Measurements from ENCODE around the gene INPPL1.

INPPL1 gene

DNA sequence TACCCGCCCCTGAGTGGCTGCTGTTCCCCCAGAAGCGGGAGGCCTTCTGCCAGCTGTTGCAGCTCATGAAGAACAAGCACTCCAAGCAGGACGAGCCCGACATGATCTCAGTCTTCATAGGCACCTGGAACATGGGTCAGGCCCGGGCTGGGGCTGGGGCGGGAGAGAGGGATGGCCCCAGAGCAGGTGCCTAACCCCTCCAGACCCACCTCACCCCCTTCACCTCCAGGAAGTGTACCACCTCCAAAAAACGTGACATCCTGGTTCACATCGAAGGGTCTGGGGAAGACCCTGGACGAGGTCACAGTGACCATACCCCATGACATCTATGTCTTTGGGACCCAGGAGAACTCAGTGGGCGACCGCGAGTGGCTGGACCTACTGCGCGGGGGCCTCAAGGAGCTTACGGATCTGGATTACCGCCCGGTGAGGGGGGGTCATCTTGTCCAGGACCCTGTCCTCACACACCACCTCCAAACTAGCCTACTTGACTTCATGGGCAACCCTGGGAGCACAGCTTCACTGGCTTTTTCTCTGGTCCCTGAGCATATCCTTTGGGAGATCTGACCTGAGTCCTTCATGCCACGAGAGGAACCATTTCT is 6.3 kb downstream of the INPPL1 start:
- no peak for DNase-seq

DNA sequence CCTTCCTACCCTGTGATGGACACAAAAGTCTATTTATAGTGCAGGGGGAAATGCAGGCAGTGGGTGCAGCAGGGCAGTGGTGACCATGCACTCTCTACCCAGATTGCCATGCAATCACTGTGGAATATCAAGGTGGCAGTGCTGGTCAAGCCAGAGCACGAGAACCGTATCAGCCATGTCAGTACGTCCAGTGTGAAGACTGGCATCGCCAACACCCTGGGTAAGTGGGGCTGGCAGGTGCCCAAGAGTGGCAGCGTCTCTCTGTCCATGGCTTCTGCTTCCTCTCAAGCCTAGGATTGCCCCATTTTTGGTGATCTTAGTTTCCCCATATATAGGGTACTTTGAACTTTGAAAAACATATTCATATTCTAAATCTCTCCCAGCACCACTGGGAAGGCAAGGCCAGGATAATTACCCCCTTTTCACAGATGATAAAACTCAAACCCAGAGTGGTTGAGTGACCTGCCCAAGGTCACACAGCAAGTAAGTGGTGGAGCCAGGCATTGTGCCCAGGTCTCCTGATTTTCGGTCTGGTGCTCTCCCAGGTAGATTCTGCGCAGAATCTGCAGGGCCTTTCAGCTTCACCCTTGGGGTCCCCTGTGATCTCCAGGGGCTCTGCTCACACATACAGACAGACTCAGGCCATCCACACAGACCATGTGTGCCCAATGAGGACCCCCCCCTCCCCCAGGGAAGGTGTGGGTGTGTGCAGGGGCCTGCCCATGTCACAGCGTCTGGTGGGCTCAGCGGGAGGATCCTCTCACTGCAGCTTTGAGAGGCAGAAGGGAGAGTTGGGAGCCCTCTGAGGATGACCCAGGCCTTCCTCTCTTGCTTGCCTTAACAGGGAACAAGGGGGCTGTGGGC is 7.1 kb downstream of the INPPL1 start:
- DNase-seq: no peak

DNA sequence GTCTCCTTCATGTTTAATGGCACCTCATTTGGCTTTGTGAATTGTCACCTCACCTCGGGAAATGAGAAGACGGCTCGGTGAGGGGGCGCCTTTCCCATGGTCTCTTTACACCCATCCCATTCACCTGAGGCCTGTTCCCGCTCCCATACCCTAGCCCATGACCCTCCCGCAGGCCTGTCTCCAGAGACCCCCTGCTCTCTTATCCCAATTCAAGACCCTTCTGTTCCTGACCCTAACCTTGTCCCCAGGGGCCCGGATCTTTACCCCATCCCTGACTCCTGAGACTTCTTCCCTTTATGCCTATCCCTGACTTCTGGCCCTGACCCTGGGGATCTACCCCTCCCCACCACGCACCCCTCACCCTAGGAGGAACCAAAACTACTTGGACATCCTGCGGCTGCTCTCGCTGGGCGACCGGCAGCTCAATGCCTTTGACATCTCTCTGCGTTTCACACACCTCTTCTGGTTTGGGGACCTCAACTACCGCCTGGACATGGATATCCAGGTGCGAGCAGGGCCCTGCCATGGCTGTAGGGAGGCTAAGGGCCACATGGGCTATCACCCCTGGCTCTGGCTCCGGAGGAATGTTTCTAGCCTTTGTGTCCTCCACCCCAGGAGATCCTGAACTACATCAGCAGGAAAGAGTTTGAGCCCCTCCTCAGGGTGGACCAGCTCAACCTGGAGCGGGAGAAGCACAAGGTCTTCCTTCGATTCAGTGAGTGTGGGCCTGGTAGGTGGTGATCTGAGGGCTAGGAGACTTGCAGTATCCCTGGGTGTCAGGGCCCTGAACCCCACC is 7.9 kb downstream of the INPPL1 start:
- DNase-seq: no peak

DNA sequence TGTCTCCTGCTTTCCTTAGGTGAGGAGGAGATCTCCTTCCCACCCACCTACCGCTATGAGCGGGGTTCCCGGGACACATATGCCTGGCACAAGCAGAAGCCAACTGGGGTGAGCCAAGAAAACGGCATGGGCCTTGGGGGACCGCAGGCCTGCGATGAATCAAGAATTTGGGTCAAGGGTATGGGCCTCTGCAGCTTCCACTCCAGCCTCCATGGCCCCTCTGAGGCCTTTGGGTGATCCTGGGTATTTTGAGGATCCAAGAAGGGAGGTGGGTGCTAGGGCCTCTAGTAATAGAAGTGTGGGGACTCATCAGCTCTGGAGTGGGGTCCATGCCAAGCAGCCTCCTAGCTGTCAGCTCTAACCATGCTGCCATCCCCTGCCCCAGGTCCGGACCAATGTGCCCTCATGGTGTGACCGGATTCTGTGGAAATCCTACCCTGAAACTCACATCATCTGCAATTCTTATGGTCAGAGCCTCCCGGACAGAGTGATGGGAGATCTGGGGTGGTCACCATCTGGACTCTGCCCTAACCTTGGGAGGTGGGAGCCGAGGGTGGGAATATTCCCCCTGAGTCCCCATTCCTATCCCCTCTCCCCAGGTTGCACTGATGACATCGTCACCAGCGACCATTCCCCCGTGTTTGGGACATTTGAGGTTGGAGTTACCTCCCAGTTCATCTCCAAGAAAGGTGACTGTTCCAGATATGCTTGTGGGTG is 8.6 kb downstream of the INPPL1 start:
- no peak for DNase-seq

DNA sequence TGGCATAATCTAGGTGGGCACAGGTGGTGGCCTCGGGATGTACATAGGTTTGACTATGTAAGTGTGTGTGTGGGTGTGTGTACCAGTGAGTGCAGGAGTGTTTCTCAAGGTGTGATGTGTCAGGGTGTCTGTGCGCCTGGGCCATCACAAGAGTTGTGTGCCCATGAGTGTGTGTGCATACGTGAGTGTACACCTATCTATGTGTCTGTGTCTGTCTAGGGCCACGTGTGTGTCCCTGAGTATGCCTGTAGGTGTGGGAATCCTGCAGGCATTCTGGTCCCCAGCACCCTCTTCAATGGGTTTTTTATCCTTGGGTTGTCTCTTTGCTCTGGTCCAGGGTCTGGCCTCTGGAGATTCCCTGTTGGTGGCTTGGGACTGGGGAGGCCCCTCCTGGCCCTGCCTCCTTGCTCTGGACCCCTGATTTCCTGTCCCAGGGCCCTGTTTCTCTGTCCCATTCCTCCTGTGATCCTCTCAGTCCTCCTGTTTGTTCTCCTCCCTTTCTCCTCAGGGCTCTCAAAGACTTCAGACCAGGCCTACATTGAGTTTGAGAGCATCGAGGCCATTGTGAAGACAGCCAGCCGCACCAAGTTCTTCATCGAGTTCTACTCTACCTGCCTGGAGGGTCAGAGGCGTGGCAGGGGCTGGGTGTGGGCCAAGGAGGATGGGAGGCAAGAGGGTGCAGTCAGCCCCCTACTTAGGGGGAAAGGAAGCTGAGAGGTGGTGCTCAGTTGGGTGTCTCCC is 9.4 kb downstream of the INPPL1 start:
- DNase-seq: no peak

DNA sequence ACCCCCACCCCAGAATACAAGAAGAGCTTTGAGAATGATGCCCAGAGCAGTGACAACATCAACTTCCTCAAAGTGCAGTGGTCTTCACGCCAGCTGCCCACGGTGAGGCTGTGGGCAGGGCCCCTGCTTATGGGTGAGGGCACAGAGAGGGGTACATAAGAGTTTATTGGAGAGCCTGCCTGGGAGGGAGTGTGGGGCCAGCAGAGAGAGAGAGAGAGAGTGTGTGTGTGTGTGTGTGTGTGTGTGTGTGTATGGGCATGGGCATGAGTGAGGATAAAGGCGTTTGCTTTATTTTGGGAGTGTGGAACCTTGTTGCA is 9.9 kb downstream of the INPPL1 start:
- no peak for DNase-seq

DNA sequence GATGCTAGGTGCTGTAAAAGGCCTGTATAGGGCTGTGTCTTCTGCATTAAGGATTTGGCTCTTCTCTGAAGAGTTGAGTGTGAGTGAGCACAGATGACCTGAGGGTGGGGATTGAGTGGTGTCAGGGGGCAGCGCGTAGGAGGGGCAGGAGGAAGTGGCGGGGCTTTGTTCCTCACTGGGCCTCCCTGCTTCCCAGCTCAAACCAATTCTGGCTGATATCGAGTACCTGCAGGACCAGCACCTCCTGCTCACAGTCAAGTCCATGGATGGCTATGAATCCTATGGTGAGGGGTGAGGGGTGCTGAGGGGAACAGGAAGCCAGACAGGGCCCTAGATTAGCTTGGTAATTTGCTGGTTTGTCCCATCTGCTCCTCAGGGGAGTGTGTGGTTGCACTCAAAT is 10.4 kb downstream of the INPPL1 start:
- DNase-seq: no peak

DNA sequence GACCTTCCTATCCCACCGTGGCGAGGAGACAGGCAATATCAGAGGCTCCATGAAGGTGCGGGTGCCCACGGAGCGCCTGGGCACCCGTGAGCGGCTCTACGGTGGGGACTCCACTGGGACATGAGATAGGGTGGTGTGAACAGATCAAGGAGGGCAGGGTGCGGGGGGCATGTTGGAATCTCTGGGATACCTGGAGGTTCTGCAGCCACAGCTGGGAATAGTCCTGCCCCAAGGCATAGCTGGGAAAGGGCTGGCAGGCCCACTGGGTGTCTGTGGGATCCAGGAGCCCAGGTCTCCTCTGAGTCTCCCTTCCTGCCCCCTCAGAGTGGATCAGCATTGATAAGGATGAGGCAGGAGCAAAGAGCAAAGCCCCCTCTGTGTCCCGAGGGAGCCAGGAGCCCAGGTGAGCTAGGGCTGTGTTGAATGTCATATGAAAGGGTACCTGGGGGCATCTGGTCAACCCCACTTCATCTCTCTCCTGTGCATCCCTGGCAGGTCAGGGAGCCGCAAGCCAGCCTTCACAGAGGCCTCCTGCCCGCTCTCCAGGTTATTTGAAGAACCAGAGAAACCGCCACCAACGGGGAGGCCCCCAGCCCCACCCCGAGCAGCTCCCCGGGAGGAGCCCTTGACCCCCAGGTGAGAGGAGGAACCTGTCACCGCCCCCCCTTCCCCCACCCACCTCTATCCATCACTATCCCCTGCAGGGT is 10.9 kb downstream of the INPPL1 start:
- DNase-seq: no peak

DNA sequence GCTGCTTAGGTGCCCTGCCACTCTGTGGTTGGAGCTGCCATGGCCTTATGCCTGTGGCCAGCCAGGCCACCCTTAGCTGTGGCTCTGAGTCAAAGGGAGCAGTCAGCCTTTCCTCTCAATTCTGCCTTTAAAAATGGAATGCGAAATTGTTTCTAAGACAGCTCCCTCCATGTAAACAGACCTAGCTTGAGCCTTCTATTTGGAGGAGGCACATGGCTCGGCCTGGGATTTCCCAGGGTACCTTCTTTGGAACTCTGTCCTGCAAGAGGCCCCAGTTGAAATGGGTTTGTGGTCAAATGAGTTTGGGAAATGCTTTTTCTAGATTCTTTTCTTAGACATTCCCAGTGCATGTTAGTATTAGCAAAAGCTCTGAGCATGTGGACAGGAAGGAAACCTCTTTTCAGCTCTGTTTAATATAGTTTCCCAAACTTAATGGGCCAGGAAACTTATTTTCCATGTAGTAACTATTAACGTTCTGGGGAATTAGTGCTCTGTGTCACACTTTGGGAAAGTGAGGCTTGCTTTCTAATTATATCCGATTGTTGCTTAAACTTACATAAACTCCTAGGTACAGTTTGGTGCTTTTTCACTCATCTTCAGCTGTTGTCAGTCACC is 11.6 kb downstream of the INPPL1 start:
- DNase-seq: no peak

DNA sequence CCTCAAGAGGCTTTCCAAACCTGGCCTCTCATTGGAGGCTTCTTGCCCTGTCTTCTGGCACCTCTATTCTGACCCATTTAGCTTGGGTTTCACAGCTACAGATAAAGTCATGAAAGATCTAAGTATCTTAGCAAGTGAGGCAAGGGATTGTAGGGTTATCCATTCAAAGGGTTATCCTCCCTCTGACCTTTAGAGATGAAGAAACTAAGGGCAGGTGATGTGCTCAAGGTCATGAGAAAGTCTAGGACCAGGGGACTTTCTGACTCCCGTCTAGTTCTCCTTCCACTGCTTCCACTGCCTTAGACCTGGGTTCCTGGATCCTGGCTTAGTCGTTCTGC is 12.2 kb downstream of the INPPL1 start:
- DNase-seq: no peak

DNA sequence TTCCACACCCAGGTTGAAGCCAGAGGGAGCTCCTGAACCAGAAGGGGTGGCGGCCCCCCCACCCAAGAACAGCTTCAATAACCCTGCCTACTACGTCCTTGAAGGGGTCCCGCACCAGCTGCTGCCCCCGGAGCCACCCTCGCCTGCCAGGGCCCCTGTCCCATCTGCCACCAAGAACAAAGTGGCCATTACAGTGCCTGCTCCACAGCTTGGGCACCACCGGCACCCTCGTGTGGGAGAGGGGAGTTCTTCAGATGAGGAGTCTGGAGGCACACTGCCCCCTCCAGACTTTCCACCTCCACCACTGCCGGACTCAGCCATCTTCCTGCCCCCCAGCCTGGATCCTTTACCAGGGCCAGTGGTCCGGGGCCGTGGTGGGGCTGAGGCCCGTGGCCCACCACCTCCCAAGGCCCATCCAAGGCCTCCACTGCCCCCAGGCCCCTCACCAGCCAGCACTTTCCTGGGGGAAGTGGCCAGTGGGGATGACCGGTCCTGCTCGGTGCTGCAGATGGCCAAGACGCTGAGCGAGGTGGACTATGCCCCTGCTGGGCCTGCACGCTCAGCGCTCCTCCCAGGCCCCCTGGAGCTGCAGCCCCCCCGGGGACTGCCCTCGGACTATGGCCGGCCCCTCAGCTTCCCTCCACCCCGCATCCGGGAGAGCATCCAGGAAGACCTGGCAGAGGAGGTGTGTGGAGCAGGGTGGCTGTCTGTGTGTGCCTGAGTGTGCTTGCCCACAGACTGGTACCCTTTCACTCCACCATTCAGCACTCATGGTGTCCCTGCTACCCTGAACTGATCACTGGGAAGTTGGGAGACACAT is 12.8 kb downstream of the INPPL1 start:
- DNase-seq: no peak

DNA sequence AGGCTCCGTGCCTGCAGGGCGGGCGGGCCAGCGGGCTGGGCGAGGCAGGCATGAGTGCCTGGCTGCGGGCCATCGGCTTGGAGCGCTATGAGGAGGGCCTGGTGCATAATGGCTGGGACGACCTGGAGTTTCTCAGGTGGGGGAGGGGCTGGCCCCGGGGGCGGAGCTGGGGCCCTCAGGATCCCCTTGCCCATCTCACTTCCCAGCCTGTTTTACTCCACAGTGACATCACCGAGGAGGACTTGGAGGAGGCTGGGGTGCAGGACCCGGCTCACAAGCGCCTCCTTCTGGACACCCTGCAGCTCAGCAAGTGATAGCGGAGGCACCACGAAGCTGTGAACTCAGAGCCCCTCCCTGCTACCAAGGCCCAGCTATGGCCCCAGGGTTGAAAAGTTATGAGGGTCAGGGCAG is 13.5 kb downstream of the INPPL1 start:
- DNase-seq: peak in 18 of 51 donors; percentile 8 to 58 (median 24)

DNA sequence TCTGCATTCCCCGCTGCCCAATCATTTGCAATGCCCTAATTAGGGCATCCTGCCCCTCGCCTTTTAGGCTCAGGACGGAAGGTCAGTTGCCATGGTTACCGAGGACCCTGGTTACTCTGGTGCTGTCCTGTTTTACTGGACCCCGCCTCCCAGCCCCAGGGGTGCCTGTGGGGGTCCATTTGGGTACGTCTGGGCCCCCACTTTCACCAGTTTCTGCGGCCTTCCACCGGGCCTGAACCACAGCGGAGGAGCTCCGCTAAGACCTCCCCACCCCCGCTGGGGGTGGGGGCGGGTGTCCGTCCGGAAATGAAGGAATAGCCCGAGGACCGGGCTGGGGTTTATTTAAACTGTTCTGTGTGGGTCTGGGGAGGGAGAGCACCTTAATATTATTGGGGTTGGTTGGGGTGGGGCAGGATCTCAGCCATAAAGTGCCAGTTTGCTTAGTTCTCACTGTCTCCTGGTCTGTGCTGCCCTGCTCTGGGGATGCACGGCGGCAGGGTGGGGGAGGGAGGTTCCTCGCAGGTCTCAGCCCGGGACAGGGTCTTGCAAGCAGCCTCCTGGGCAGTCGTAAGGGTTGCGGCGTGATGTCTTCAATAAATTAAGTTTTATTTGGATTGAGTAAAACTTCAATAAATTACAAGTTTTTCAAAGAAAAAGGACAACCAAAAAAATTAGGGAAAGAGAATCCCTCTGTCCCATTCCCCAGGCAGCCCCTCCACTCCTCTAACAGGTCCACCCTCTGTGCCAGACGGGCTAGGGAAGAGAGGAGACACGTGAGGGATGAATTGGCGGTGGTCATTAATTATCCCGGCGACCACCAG is 14.1 kb downstream of the INPPL1 start:
- DNase-seq: no peak

DNA sequence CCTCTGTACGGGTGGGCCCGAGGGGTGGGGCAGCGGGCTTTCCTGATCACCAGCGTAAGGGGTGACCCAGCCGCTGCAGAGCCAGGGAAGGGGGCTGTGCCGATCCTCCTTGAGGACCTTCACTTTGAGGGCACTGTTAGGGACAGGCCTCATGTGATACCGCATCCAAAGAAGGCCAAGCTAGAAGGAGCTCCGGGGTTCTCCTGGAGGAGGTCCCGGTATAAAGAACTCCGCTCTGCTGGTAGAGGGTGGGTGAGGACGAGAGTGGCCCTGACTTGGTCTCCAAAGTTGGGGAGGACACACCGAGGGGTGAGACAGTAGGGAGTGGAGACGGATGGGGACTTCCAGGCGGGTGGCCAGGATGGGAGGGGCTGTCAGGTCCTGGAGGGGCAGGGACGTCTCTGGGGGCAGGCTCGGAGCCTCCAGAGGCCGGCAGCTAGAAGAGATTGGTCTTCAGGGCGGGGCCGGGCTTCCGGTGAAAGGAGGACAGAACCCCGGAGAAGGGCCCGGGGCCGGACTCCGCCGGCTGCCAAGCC is 14.8 kb downstream of the INPPL1 start:
- peak in 4 of 51 donors; percentile 25 to 57 (median 36) for DNase-seq

DNA sequence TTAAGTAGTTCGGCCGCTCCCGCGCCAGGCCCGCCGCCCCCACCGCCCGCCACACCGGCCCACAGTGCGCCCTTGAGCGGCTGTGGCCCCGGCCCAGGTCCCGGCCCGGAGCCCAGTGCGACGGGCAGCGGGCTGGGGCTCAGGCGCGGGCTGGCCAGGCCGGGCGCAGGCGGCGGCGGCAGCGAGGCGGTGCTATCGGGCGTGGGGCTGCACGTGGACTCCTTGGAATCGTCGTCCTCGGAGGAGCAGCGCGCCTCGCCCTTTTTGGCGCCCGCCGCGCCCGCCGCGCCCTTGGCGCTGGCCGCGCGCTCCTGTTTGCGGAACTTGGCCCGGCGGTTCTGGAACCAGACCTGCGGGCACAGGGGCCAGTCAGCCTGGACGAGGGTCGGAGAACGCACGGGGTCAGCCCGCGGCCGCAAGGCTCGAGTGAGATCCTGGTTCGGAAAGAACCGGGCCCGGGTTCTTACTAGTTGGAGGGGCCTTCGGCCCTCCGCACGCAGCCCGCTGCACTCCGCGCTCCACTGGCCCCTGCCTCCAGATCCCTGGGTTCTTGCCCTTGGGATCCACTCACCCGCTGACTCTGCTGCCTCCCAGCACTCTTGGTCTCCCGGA is 15.4 kb downstream of the INPPL1 start:
- DNase-seq: peak in 14 of 51 donors; percentile 16 to 59 (median 33)

DNA sequence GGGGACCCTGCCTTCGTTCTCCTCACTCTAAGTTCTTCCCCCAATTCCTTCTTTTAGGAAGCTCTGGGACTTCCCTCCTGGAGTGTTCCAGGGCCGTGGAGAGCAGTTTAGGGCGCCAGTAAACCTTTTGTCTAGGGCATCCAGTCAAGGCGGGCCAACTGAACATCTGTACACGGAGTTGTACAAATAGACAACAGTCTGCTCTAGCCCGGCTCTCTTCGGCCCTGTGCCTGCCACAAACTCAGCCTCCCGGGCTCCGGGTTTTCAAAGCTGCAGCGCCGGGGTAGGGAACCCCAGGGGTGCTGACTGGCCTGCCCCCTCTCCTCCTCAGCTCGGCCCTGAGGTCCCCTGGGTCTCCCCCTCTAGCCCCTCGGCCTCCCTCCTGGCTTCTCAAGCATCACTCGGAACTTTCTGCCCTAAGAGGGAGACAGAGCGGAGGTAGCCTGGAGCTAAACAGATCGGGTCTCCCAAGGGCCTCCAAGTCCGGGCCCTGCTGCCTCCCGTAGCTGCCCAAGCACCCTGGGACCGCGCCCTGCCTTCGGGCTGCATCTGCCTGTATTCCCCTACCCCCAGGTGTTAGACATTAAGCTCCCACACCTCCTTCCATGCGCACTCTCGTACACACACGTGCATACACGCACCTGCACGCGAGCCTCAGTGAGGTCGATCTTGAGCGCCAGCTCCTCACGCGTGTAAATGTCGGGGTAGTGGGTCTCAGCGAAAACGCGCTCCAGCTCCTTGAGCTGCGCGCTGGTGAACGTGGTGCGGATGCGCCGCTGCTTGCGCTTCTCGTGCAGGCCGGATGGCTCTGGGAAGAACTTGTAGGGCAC is 16.1 kb downstream of the INPPL1 start:
- DNase-seq: no peak
